Activated CD4-positive, alpha-beta T cell treated with anti-CD3 and anti-CD28 coated beads, Interleukin-2, Interleukin-4, amounts not matched to agents 100 ng/mL and 50 ng/mL, durations not matched to agents 16 hours and 8 hours (primary cell): Measurements from ENCODE around the gene KCNK16.
A peak's percentile ranks its signal among the peaks of the same experiment; 100 is the strongest.

Source experiments
- DNase-seq: peaks from one replicate; pipeline ENCODE4 v3.0.0-alpha.2; 2020; ENCODE audit warnings: low spot score

The KCNK16 gene

GRCh38 chr6:39322306-39322850, at the start of gene KCNK16:
TSS of gene KCNK16 (minus strand) at chr6:39322702. CDS start at chr6:39322540, 162 bp downstream.
- DNase-seq: no peak

DNA sequence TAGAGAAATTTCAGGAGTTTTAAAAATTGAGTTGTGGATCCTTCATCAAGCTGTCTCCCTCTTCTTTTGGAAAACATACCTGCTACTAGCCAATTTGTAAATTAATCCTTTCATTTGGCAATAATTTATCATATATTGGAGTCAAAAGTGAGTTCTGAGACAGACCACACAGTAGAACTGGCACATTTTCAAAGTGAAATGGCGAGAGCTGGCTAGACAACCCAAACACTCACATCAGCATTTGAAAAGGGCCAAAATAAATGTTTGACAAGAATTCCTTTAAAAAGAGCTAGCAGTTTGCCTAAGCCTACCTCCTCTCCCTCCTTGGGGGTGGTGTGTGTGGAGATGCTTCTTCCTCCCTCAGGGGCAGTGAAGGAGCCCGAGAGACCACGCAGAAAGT, 47.9 kb upstream of the KCNK16 start:
- DNase-seq: no peak

DNA sequence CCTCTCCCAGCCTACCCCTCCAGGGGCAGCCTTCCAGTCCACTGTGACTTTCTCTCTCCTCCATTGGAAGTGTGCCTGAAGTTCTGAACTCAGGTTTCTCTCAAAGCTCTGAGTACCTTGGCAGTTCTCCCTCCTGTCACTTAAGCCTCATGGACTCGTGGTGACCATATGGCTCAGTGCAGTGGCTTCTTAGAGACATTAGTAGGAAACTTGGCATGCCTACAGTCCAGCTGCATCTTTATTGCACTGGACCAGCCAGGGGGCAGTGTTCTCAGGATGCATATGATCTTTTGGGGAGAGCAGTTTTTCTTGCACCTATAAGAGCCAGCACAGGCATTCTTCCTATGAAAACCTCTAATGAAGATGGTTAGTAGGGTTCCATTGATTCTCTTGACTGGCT, 47.5 kb upstream of the KCNK16 start:
- no peak for DNase-seq

DNA sequence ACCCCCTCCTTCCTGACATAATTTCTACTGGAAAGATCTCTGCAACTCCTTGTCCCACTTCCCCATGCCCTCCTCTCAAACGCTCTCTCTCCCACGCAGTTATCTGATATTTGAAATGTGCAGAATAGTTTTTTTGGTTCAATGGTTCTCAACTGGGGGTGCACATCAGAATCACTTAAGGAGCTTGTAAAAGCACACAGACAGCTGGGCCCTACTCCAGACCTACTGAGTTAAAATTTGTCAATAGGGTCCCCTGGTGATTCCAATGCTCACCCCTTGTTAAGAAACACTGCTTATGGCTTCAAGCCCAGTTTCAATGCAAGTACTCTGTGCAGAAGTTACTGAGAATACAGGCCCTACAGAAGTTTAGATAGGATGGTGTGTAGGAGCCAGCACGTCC, 45.2 kb upstream of the KCNK16 start:
- no peak for DNase-seq

- DNase-seq: no peak
These were observed 44.6 kb upstream of the KCNK16 start for GRCh38 chr6:39366931-39367618.

- DNase-seq: no peak
These were observed 43.0 kb upstream of the KCNK16 start for GRCh38 chr6:39365281-39366074.

DNA sequence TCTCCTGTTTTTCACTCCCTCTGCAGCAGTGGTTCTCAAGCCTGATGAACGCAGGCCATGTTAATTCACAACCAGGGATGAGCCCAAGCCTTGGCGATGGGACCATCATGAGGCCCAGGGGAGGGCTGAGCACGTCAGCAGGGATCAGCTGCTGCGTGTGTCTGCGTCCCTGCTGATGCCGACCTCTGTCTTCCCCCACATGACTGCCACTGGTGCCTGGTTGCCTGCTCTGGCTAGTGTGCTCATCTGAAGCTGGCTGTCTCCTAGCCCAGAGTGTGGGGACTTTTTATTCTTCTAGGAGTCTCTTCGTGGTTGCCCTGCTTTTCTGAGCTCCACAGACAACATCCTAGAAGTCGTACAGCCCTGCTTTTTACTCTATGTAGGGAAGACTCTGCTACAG, 40.8 kb upstream of the KCNK16 start:
- no peak for DNase-seq

DNA sequence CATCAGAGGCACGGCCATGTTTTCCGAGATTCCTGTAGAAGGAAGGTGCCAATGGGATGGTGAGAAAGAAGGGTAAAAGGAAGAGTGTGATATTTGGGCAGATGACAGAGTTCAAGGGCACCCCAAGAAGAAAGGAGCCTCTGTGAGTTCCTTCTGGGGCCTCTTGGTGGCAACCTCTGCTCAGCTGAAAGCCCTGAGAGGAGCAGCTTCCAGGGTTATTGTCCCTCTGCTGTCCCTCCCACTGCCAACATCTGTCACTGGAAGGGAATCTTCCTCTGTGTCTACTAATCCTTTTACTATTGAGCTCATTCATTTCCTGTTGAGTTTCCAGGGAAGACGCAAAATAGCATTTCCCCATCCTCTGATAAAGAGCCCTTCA, 40.0 kb upstream of the KCNK16 start:
- DNase-seq: no peak

DNA sequence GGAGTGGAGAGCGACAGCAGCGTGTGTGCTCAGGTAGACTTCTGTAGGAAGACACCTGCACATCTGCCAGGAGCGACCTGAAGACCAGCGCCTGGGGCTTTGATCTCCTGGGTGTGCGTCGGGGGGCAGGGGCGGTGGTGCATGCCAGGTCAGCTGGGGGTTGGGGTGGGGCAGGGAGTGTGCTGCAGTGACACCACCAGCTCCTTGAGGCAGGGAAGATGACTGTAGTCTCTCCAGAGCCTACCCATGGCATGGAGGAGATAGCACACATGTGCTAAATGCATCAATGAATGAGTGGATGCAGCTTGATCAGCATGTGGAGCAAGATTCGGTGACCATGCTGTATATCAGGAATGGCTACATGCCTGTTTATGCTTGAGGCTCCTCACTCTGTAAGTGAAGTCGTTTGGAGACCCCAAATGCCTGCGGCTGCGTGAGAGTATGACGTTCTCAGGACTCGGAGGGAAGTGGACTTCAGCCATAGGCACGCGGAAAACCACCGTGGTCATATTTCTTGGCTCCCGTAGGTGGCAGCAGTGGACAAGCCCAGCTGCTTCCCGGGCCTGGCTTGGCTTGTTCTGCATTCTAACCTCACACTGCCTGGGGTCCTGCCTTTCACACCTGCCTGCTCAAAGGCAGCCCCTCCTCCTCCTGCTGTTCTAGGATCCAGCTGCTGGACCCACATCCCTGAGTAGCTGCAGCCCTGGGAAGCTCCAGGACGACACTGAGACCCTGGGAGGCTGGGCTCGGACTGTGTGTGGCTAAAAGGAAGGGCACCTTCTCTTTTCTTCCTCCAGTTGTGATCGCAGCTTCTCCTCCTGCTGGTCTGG, 39.4 kb upstream of the KCNK16 start:
- DNase-seq: peak; percentile 53

DNA sequence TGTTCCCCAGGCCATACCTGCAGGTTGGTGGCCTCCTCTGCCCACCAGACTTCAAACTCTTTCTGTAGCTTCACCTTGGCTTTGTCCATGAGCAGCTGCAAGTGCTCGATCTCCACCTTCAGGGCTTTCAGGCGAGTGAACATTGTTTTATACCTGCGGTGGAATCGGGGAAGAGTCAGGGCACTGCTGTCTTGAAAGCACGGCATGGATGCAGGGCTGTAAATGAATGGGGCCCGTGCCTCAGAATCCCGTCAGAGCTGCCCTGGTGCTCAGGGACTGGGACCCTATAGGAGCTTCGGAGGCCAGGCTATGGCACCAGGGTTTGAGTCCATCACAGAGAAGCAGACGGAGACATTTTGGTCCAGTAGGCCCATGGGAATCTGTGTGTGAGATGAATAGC, 37.9 kb upstream of the KCNK16 start:
- DNase-seq: no peak

- no peak for DNase-seq
These were observed 35.6 kb upstream of the KCNK16 start for GRCh38 chr6:39357998-39358686.

- DNase-seq: no peak
These were observed 31.3 kb upstream of the KCNK16 start for GRCh38 chr6:39353698-39354315.

GRCh38 chr6:39350723-39351505, 28.4 kb upstream of the KCNK16 start:
- DNase-seq: no peak

DNA sequence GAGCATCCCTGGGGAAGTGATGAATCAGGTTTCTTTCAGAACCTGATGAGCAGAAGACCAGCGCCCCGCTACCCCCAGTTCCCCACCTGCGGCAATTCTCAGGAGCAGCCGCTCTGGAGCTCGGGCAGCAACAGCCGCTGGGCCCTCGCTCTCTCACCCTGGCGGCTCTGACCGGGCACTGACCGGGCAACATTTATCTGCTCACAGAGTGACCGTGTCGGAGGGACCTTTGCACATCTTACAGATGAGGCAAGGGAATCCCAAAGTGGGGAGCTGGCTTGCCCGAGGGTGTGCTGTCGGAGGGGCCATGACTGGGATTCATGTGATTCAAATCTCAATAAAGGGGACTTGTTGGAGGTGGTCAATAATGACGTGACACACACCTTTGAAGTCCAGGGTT, 26.2 kb upstream of the KCNK16 start:
- no peak for DNase-seq

GRCh38 chr6:39347906-39348585, 25.5 kb upstream of the KCNK16 start:
- peak; percentile 57 for DNase-seq

DNA sequence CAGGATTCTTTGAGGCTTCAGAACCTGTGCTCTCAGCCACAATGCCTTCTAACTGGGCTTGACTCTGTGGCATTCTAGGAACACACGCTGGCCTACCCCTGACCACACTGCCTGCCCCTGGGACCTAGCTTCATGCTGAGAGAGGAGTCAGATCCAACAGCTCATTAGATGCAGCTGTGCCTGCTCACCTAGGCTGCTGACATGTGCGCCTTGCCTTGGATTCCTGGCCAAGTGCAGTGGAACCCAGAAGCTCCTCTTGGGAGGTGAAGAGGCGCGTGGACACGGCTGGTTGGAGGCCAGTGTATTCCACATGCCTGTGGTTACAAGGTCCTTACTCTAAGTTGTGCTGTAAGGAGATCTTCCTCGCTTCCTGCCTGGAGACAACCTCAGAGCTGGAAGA, 24.7 kb upstream of the KCNK16 start:
- DNase-seq: no peak

DNA sequence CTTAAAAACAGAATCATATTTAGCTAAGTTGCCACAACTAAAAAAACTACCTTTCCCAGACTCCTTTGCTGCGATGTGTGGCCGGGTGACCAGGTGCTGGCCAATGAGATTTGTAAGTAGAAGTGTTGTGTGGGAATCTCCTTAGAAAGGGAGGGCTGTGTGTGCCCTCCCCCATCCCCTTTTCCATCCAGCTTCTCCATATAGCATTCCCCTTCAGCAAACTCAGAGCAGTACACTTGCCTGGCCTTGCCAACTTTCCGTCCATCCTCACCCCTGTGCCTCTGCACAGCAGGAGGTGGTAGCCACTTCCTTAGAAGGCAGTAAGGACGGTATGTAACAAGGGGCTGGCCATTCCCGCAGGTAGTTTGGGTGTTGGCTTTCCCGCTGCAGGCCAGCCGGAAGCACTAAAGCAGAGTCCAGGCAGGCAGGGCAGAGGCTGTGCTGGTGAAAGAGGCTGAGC, 22.3 kb upstream of the KCNK16 start:
- no peak for DNase-seq

- no peak for DNase-seq
These were observed 20.9 kb upstream of the KCNK16 start for GRCh38 chr6:39343396-39343870.

DNA sequence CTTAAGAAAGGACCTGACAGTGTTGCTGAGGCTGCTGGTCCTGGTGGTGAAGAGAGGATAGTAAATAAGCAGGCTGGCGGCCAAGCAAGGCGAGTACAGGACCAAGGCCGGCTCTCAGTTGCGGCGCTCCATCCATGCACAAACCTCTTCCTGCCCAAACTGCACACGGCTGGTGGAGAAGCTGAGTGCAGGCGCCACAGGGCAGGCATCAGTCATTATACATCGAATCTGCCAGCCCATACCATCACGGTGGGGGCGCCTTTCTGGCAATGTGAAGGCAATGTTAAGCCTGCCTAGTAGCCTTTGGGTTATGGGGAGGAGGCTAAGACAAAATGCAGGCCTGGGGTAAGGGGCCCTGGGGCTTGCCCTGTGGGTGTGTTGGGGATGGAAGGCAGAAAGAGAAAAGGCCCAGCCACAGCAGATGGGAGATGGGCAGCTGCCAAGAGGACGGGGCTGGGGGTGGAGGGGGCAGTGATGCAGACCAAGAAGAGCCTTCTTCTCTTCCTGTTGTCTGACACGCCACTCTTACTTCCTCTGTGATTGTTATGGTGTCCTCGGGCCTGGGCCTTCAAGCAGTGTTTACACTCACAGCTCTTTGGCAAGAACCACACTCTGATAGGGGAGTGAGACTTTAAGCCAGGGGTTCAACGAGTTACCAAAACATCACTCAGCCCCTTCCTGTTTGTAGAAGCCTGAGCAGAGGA, 20.3 kb upstream of the KCNK16 start:
- DNase-seq: no peak
